Fibroblast of lung (primary cell): ENCODE measurements around the gene CCDC50.

Source experiments
- CTCF ChIP-seq, 2 donors: IDR thresholded peaks in 1 of 2; conservative IDR thresholded peaks in 1 of 2; 1 replicate in 1 of 2; 2 replicates in 1 of 2; pipeline ENCODE4 v1.5.1; 2011 to 2012; ENCODE audit warnings: low read length in 2 of 2, control low read depth in 1 of 2, inconsistent platforms in 1 of 2, low read depth in 1 of 2, mild to moderate bottlenecking in 1 of 2
- EZH2 ChIP-seq: IDR thresholded peaks from 2 replicates; pipeline ENCODE4 v1.5.1; 2012; ENCODE audit warnings: low read length, control low read depth, mild to moderate bottlenecking; ENCODE audit errors: missing control alignments

- no peak for TF ChIP-seq CTCF (conservative IDR thresholded peaks at IDR 0.05 in 1 of 2, IDR thresholded peaks at IDR 0.05 in 1 of 2; ENCODE audit: low read depth in 1 of 2, low read length in 2 of 2)
- TF ChIP-seq EZH2 = no peak
Observed at GRCh38 chr3:191327526-191327925, 1.7 kb upstream of the CCDC50 start.
